Measurements from ENCODE around the gene ADIRF.
A peak's percentile ranks its signal among the peaks of the same experiment; 100 is the strongest.
"Not testable (repeated sequence)": the region's sequence is repeated elsewhere in the genome, so short reads cannot be mapped to it uniquely, and the experiment has no call there.

The ADIRF gene

DNA sequence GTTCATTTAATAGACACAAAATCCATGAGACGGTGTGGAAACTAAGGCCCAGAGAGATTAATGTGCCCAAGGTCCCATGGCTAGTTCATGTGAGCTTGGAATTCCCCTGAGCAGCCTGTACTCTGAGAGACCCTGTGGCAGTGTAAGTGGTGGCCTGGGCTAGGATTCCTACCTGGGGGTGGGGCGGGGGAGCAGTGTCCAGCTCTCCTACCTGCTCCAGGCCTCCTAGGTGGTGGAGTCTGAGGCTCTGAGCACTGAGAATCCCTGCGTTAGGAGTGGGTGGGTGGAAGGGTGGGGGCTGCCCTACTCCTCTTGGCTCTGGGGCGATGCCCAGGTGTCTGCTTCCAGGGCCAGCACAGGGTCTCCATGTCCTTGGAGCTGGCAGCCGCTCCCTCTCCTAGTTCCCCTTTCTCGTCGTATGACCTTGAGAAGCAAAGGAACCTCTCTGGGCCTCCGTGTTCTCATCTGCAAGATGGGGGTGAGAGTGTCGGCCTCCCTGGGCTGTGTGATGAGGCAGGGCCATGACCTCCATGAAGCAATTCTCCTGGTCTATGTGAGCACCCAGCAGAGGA is 7.3 kb upstream of the ADIRF start:
- no peak for DNase-seq (ENCODE audit: low read depth)

GRCh38 chr10:86961481-86962091 is 6.7 kb upstream of the ADIRF start:
- no peak for DNase-seq (ENCODE audit: low read depth)

- no peak for DNase-seq (ENCODE audit: low read depth)
Observed at GRCh38 chr10:86962136-86962980, 5.9 kb upstream of the ADIRF start.

DNA sequence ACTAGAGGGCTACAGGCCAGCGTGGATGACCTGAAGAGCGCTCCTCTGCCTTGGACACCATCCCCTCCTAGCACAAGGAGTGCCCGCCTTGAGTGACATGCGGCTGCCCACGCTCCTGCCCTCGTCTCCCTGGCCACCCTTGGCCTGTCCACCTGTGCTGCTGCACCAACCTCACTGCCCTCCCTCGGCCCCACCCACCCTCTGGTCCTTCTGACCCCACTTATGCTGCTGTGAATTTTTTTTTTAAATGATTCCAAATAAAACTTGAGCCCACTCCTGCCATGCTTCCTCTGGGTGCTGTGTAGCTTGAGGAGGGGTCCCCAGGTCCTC is 5.3 kb upstream of the ADIRF start:
- no peak for DNase-seq (ENCODE audit: low read depth)

DNA sequence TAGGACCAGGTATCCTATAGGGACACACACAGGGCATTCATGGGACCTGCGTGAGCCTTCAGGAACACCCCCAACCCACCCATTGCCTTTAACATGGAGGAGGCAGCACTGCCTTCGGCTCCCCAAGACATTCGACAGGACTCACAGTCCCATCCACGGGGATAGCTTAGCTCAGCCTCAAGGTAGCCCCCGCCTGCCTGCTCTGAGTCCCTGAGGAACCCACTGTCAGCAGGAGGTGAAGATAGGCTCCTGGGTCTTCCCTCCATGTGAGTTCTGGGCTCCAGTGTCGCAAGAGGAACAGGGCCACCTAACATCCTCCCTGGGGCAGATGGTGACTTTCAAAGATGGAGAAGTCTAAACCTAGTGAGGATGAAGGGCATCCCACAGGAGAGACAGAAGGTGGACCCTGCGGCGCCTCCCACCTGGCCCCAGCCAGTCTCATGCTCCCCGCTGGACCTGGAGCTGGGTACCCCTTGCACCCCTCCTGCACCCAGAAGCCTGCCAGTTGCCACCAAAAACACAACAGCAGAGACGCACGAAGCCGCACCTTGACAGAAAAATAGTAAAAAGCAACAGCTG is 4.9 kb upstream of the ADIRF start:
- no peak for DNase-seq (ENCODE audit: low read depth)

GRCh38 chr10:86964061-86964846 is 4.0 kb upstream of the ADIRF start:
- DNase-seq (ENCODE audit: low read depth): no peak

- DNase-seq (ENCODE audit: low read depth): no peak
Observed at GRCh38 chr10:86964847-86965190, 3.5 kb upstream of the ADIRF start.

DNA sequence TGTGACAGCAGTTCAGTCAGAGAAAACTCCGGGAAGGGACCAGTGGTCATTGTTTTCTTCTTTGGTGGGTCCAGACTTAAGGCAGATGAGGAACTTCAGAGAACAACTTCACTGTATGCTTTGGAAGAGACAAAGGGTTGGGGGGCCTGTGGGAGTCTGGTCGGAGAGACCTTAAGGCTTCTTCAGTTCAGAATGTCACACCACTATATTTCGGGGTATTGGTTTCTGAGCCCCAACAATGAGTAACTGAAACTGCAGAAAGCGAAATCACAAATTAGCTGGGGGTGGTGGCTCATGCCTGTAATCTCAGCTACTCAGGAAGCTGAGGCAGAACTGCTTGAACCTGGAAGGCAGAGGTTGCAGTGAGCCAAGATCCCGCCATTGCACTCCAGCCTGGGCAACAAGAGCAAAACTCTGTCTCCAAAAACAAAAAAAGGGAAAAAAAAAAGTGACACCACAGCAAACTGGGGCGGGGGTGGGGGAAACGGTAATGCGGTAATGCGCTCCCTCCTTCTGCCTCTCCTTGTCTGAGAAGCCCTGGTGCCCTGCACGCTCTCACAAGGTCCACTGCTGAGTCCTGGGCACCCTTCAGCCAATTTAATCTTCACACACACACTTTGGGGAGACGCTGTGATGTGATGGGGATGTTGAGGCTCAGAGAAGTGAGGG is 2.2 kb upstream of the ADIRF start:
- DNase-seq (ENCODE audit: low read depth): no peak

GRCh38 chr10:86967481-86967941 is 771 bp upstream of the ADIRF start:
- DNase-seq (ENCODE audit: low read depth): no peak

GRCh38 chr10:86968994-86969355 is 693 bp downstream of the ADIRF start:
- no peak for DNase-seq (ENCODE audit: low read depth)

GRCh38 chr10:86969421-86970041 is 1.2 kb downstream of the ADIRF start:
- DNase-seq (ENCODE audit: low read depth): no peak

GRCh38 chr10:86970162-86970981 is 2.1 kb downstream of the ADIRF start:
- peak; percentile 61 for DNase-seq (ENCODE audit: low read depth)

GRCh38 chr10:86970982-86971231 is 2.6 kb downstream of the ADIRF start:
- DNase-seq (ENCODE audit: low read depth): no peak

GRCh38 chr10:86971232-86971991 is 3.1 kb downstream of the ADIRF start:
- DNase-seq (ENCODE audit: low read depth): peak; percentile 74

DNA sequence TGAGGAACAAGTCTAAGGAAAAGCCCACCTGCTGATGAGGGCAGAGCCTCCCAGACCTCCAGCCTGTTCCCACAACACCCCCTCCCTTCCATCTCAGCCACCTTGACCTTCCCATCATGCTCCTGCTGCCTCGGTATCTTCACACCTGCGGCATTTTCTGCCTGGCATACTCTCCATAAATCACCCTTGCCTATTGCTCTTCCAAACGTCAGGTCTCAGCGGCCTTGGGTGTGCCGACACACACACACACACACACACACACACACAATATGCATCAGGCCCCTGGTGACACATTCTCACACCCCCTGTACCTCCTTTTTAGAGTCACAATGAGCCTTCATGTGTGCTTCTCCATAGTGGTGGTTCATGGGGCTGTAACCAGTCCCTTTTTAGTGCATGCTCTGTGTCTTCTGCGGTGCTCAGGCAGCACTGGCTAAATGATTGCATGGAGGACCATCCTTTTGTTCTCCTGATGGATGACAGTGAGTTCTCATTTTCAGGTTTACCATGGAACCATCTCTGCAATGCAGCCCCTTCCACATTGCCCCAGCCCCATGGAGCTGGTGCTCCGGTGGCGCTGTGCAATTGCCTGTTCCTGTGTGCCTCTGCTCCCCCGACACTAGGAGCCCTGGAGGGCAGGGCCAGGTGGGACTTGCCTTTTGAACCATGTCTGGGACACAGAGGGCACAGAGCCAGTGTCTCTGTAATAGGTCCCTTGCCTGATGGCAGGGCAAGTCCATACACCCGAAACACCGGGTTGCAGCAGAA is 4.5 kb downstream of the ADIRF start:
- DNase-seq (ENCODE audit: low read depth): no peak

GRCh38 chr10:86974484-86974883 is 6.2 kb downstream of the ADIRF start:
- DNase-seq (ENCODE audit: low read depth): no peak

GRCh38 chr10:86976362-86977056 is 8.2 kb downstream of the ADIRF start:
- DNase-seq (ENCODE audit: low read depth): no peak

- not testable (repeated sequence) for DNase-seq (ENCODE audit: low read depth)
Observed at GRCh38 chr10:86978457-86978856, 10.2 kb downstream of the ADIRF start.
